SK-N-SH (cell line): ENCODE results near the gene INSC. TPM values are rescaled to one million over a fixed set of nuclear protein-coding genes. Genes with fewer than 3 reads are reported as not detected.

Experiments
- CTCF ChIA-PET: fragments of 300-600, 350-600 bp; formaldehyde crosslinking; extraction: SDS; loops from one replicate; lab custom pipeline; 2021; lab: Yijun Ruan, JAX
- POLR2A ChIA-PET: fragments of 350-600 bp; sonication (Branson Sonifier 250); formaldehyde crosslinking; extraction: SDS; loops from one replicate; lab custom pipeline; 2020; ENCODE audit warnings: antibody characterized with exemption, inconsistent platforms; lab: Yijun Ruan, JAX
- DNase-seq: peaks from one replicate; pipeline ENCODE4 v3.0.0; 2012
- H2AFZ ChIP-seq: fragments of 200-600 bp; sonication (generic); 2 replicates; pipeline ENCODE4 v1.8.1; 2016; ENCODE audit warnings: antibody characterized with exemption, mild to moderate bottlenecking, low read depth
- H3F3A ChIP-seq: fragments of 200-600 bp; sonication (generic); replicated peaks from 2 replicates; pipeline ENCODE3; 2016; ENCODE audit warnings: antibody characterized with exemption, mild to moderate bottlenecking; ENCODE audit not compliant: insufficient read depth
- H3K27ac ChIP-seq, 2 experiments: fragments of 200-500 bp in 1 of 2; fragments of 200-600 bp in 1 of 2; sonication (Bioruptor generic) in 1 of 2; sonication (generic), shearing (Covaris generic) in 1 of 2; 2 replicates each; pipeline versions ENCODE4 v1.5.1 to v1.6.1; 2014 to 2016; ENCODE audit warnings: low read depth in 2 of 2, inconsistent platforms in 1 of 2, low read length in 1 of 2, mild to moderate bottlenecking in 1 of 2, mixed read lengths in 1 of 2
- H3K27me3 ChIP-seq: fragments of 200-600 bp; sonication (generic), shearing (Covaris generic); 2 replicates; pipeline ENCODE4 v1.6.1; 2016; ENCODE audit warnings: mixed run types; ENCODE audit not compliant: insufficient read depth
- H3K36me3 ChIP-seq, 2 experiments: fragments of 200-500 bp in 1 of 2; fragments of 200-600 bp in 1 of 2; sonication (Bioruptor generic) in 1 of 2; sonication (generic) in 1 of 2; replicated peaks in 1 of 2; 2 replicates each; pipeline versions ENCODE3 to v1.5.1; 2014 to 2016; ENCODE audit warnings: low read length in 1 of 2, mild to moderate bottlenecking in 1 of 2; ENCODE audit not compliant: insufficient read depth in 2 of 2, control insufficient read depth in 1 of 2
- H3K4me1 ChIP-seq, 2 experiments: fragments of 200-500 bp in 1 of 2; fragments of 200-600 bp in 1 of 2; sonication (Bioruptor generic) in 1 of 2; sonication (generic), shearing (Covaris generic) in 1 of 2; 2 replicates each; pipeline versions ENCODE4 v1.5.1 to v1.6.1; 2014 to 2016; ENCODE audit warnings: low read depth in 1 of 2, low read length in 1 of 2, mixed run types in 1 of 2; ENCODE audit not compliant: insufficient read depth in 2 of 2, control insufficient read depth in 1 of 2
- H3K4me2 ChIP-seq: fragments of 200-600 bp; sonication (generic), shearing (Covaris generic); 2 replicates; pipeline ENCODE4 v1.6.1; 2017; ENCODE audit warnings: mixed run types
- H3K4me3 ChIP-seq, 2 experiments: fragments of 200-500 bp in 1 of 2; fragments of 200-600 bp in 1 of 2; sonication (Bioruptor generic) in 1 of 2; sonication (generic), shearing (Covaris generic) in 1 of 2; 2 replicates each; pipeline versions ENCODE4 v1.5.1 to v1.8.1; 2014 to 2016; ENCODE audit warnings: low read depth in 2 of 2, inconsistent platforms in 1 of 2, low read length in 1 of 2, mild to moderate bottlenecking in 1 of 2, mixed read lengths in 1 of 2, moderate library complexity in 1 of 2
- H3K79me2 ChIP-seq: fragments of 200-600 bp; sonication (generic); 2 replicates; pipeline ENCODE4 v1.8.1; 2017; ENCODE audit warnings: mild to moderate bottlenecking; ENCODE audit not compliant: insufficient read depth
- H3K9ac ChIP-seq: fragments of 200-600 bp; sonication (generic); 2 replicates; pipeline ENCODE4 v1.6.1; 2017; ENCODE audit warnings: mixed run types
- H3K9me2 ChIP-seq: fragments of 200-600 bp; sonication (generic); 2 replicates; pipeline ENCODE4 v1.6.1; 2017; ENCODE audit warnings: mixed run types
- H3K9me3 ChIP-seq: fragments of 200-600 bp; sonication (generic); 2 replicates; pipeline ENCODE4 v1.6.1; 2017; ENCODE audit warnings: mixed run types, mild to moderate bottlenecking, moderate library complexity
- H4K20me1 ChIP-seq: fragments of 200-600 bp; sonication (generic); 2 replicates; pipeline ENCODE4 v1.6.1; 2017; ENCODE audit warnings: mild to moderate bottlenecking, mixed run types; ENCODE audit not compliant: insufficient read depth
- CHD2 ChIP-seq: fragments of 150-350 bp; IDR thresholded peaks from 2 replicates; pipeline ENCODE4 v1.6.1; 2018; ENCODE audit warnings: low read length; ENCODE audit not compliant: partially characterized antibody
- CTCF ChIP-seq: fragments of 200-600 bp; sonication (generic); IDR thresholded peaks from 2 replicates; pipeline ENCODE4 v1.6.1; 2017; ENCODE audit warnings: antibody characterized with exemption, mild to moderate bottlenecking, moderate library complexity
- EZH2phosphoT487 ChIP-seq: fragments of 200-600 bp; sonication (generic); IDR thresholded peaks from 2 replicates; pipeline ENCODE4 v1.6.1; 2017; ENCODE audit warnings: low read depth, mixed run types, mild to moderate bottlenecking, antibody characterized with exemption, moderate library complexity, borderline replicate concordance
- FOXJ3 ChIP-seq: sonication (generic); formaldehyde crosslinking; IDR thresholded peaks from 2 replicates; pipeline ENCODE4 v1.5.1; 2020; ENCODE audit warnings: mild to moderate bottlenecking, missing genetic modification reagents
- FOXM1 ChIP-seq: IDR thresholded peaks from 2 replicates; pipeline ENCODE4 v1.4.0; 2012; ENCODE audit warnings: low read depth, mild to moderate bottlenecking
- JUND ChIP-seq: IDR thresholded peaks from 2 replicates; pipeline ENCODE4 v1.4.0; 2012
- NFIC ChIP-seq: IDR thresholded peaks from 2 replicates; pipeline ENCODE4 v1.4.0; 2012; ENCODE audit warnings: borderline replicate concordance
- PBX3 ChIP-seq: IDR thresholded peaks from 2 replicates; pipeline ENCODE4; 2012
- RAD21 ChIP-seq: IDR thresholded peaks from 2 replicates; pipeline ENCODE4 v1.6.1; 2012; ENCODE audit warnings: mild to moderate bottlenecking, low read length
- RCOR1 ChIP-seq: fragments of 150-350 bp; IDR thresholded peaks from 2 replicates; pipeline ENCODE4 v1.6.1; 2017; ENCODE audit warnings: antibody characterized with exemption, low read length
- REST ChIP-seq: IDR thresholded peaks from 2 replicates; pipeline ENCODE4 v1.6.1; 2012; ENCODE audit warnings: mild to moderate bottlenecking, low read depth, low read length, moderate library complexity
- SIN3A ChIP-seq: IDR thresholded peaks from 2 replicates; pipeline ENCODE4 v1.6.1; 2012; ENCODE audit warnings: low read depth, mild to moderate bottlenecking, low read length, moderate library complexity, borderline replicate concordance
- TCF12 ChIP-seq: IDR thresholded peaks from 2 replicates; pipeline ENCODE4 v1.4.0; 2012
- TEAD4 ChIP-seq: IDR thresholded peaks from 2 replicates; pipeline ENCODE4 v1.4.0; 2012; ENCODE audit warnings: mild to moderate bottlenecking, borderline replicate concordance; ENCODE audit not compliant: insufficient read depth
- USF1 ChIP-seq: IDR thresholded peaks from 2 replicates; pipeline ENCODE4 v1.4.0; 2012; ENCODE audit warnings: low read depth, borderline replicate concordance
- YY1 ChIP-seq: IDR thresholded peaks from 2 replicates; pipeline ENCODE4 v1.4.0; 2012; ENCODE audit warnings: low read depth, mild to moderate bottlenecking
- WGBS: methylation state at CpG from one replicate; pipeline ENCODE4 v1.1.6; 2017; ENCODE audit warnings: low lambda C conversion rate; 5-methylcytosine and 5-hydroxymethylcytosine counted together
- polyA plus RNA-seq, 3 experiments: library from polyadenylated mRNA; depleted of rRNA; stranded (reverse); fragments of >200 nt; gene quantifications; 2 replicates each; pipeline ENCODE4 v1.2.3, GENCODE V29; 2012

The INSC gene
- polyA plus RNA-seq, 1 of the 3 experiments (the other 2 are of a cell fraction): not detected

DNA sequence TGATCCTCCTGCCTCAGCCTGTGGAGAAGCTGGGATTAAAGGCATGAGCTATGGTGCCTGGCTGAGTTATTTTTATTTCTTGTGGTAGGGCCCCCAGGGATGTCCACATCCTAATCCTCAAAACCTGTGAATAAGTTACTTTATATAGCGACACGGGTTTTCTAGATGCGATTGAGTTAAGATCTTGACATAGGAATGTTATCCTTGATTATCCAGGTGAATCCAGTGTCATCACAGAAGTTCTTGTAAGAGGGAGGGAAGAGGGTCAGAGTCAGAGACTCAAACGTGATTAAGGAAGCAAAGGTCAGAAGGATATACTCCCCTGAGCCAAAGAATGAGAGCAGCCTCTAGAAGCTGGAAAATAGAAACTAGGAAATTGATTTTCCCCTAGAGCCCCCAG lies 117.8 kb downstream of the INSC start:
- CTCF ChIA-PET: interaction anchor here (0.9 to 1.1 kb wide), 2 partner anchors 19 to 1041 kb away, joined by 3 read pairs; no protein-coding TSS in a partner anchor
- Histone ChIP-seq H3K4me3 (no peak overlapping the region), H3K9me3 (no peaks in the 10 kb centered on the region), H2AFZ (no peak overlapping the region), H3K4me2 (no peak overlapping the region), H4K20me1 (no peaks in the 10 kb centered on the region), H3K79me2 (no peaks in the 10 kb centered on the region), H3K4me1 (no peaks in the 10 kb centered on the region; a peak in 1 of 4 replicates), H3K36me3 (no peaks in the 10 kb centered on the region), H3F3A (no peaks in the 10 kb centered on the region), H3K27me3 (no peaks in the 10 kb centered on the region), H3K27ac (no peak overlapping the region), H3K9ac (no peak overlapping the region), H3K9me2 (no peaks in the 10 kb centered on the region)
- DNase-seq: no peak
- TF ChIP-seq REST (no peak), RCOR1 (no peak), FOXM1 (no peak), FOXJ3 (CRISPR knock-in tag) (no peak), SIN3A (no peak), PBX3 (no peak), USF1 (no peak), TEAD4 (no peak), RAD21 (no peak), YY1 (no peak), JUND (no peak), CTCF (no peak), NFIC (no peak), CHD2 (no peak), EZH2phosphoT487 (no peak), TCF12 (no peak)
- POLR2A ChIA-PET: no interaction called here
- 44% methylated on average over 4 of the region's 4 CpGs for WGBS
